ENCODE data around the gene LHX1.
A peak's percentile ranks its signal among the peaks of the same experiment; 100 is the strongest.

LHX1 gene

DNA sequence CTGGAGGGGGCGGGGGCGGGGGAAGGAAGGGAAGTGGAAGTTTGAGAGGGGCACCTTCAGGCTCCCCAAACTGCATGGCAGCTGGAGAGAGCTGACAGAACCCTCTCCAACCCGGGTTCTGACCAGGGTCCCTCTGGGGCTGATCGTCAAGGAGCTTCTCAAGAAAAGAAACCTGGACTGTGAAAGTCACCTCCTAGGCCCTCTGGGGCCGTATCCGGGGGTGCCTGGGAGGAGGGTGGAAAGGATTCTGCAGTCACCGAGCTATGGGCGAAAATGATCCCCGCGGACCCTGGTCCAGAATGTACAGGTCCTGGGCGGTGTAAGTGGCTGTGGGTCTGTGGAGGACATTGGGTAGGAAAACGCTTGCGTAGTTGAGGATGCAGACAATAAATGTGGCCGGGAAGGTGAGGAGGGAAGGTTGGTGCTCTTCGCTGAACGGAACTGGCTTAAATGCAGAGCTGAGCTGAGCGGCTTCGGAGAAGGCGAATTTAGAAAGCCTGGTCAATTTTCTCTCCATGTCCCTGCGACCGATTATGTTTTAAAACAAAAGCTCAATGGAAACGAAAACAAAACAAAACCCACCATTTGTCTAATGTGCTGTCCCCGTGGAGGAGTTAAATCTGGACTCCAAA, 3.6 kb upstream of the LHX1 start:
- ChIA-PET POLR2A (interaction anchor here (0.8 kb wide), 1 partner anchor 15 kb away, joined by 3 read pairs; the partner anchor contains the start of gene AATF), CTCF (no interaction called here)
- no peak for DNase-seq (ENCODE audit: extremely low spot score)
- TF ChIP-seq FOXK2 (IDR thresholded peaks at IDR 0.05) = no peak
- no peak for TF ChIP-seq ARNT (IDR thresholded peaks at IDR 0.05)
- no peak for TF ChIP-seq TARDBP (IDR thresholded peaks at IDR 0.05)
- TF ChIP-seq ELF4 (IDR thresholded peaks at IDR 0.05) = no peak
- TF ChIP-seq L3MBTL2 (conservative IDR thresholded peaks at IDR 0.05) = no peak
- TF ChIP-seq, protein P1, sequence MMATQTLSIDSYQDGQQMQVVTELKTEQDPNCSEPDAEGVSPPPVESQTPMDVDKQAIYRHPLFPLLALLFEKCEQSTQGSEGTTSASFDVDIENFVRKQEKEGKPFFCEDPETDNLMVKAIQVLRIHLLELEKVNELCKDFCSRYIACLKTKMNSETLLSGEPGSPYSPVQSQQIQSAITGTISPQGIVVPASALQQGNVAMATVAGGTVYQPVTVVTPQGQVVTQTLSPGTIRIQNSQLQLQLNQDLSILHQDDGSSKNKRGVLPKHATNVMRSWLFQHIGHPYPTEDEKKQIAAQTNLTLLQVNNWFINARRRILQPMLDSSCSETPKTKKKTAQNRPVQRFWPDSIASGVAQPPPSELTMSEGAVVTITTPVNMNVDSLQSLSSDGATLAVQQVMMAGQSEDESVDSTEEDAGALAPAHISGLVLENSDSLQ (IDR thresholded peaks at IDR 0.05) = no peak
- TF ChIP-seq FOXA1 (IDR thresholded peaks at IDR 0.05) = no peak
- no peak for TF ChIP-seq LEF1 (IDR thresholded peaks at IDR 0.05; ENCODE audit: borderline replicate concordance)
- no peak for TF ChIP-seq FOXM1 (IDR thresholded peaks at IDR 0.05; ENCODE audit: borderline replicate concordance)
- TF ChIP-seq HDGF (IDR thresholded peaks at IDR 0.05; ENCODE audit: borderline replicate concordance) = no peak
- TF ChIP-seq NFRKB (IDR thresholded peaks at IDR 0.05) = no peak
- TF ChIP-seq BHLHE40 (IDR thresholded peaks at IDR 0.05; ENCODE audit: borderline replicate concordance) = no peak
- TF ChIP-seq ZNF384 (IDR thresholded peaks at IDR 0.05) = no peak
- TF ChIP-seq SP1 (IDR thresholded peaks at IDR 0.05) = no peak
- TF ChIP-seq CTBP1 (IDR thresholded peaks at IDR 0.05; ENCODE audit: borderline replicate concordance) = no peak
- no peak for TF ChIP-seq SUZ12 (IDR thresholded peaks at IDR 0.05)

DNA sequence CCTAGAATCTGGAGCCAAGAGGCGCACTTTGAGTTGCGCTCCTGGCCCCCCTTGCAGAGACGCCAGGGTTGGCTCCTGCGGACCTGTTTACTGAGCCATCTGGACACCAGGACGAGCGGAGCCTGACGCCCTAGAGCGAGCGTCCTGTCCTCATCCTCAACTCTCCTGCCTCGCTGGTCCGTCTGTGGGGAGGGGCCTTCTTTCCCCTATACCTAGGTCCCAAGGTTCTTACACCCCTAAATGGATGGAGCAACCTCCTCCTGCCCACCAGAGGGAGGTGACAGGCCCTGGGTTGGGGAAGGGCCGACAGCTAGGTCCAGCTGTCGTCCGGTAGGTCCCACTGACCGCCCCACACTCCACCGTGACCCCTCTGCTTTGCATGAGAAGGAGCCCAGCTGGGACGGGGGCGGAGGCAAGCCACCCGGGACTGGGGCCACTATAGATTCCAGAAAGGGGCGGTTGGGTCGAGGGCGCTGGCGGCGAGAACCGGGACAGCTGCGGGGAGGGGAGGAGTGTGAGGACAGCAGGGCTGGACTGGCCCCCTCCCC, 3.1 kb upstream of the LHX1 start:
- ChIA-PET CTCF (no interaction called here), POLR2A (no interaction called here)
- no peak for DNase-seq (ENCODE audit: extremely low spot score)
- TF ChIP-seq ARNT (IDR thresholded peaks at IDR 0.05) = no peak

DNA sequence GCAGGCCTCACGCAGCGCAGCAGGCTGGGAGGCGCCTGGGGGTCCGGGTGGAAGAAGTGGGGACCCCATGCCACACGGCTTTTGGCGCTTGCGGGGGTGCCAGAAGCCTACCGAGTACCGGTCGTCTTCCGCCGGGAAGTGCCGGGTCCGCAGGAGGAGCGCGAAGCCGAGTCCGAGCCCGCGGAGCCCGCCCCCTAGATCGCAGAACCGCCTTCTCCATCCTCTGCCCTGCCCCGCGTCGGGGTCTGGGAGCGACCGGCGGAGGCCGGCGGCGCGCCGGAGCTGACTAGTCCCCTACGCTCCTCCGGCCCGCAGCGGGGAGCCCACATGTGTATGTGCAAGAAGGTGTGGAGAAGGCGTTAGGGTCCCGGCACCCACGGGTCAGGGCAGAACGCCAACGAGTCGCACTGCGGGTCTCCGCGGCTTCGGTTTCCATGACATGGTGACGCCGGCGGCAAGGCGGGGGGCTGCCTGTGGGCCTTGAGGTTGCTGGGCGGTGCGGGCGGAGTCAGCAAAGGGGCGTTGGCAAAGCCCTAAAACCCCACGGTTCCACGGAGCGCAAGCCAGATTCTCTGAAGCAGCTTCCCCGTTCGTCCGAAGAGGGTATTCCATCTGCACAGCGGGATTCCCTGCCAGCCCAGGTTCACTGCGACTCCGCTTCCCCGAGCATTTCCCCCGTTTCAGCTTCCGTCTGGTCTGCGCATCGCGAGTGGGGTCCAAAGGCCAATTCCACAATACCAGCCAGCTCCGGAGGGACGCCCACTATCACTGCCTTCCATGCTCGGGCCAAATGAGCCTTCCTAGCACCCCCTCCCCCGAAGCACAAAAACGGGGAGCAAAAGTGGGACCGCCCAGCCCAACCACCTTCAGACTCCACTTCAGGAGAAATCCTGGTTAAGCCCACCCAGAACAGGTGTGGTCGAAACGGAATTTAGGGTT, 2.3 kb upstream of the LHX1 start:
- ChIA-PET POLR2A (interaction anchor here (1.1 kb wide), 1 partner anchor 14 kb away, joined by 4 read pairs; the partner anchor contains the start of gene AATF), CTCF (no interaction called here)
- TF ChIP-seq L3MBTL2 (conservative IDR thresholded peaks at IDR 0.05) (no peak), LEF1 (IDR thresholded peaks at IDR 0.05; ENCODE audit: borderline replicate concordance) (no peak), FOXA1 (IDR thresholded peaks at IDR 0.05) (no peak), SP1 (IDR thresholded peaks at IDR 0.05) (no peak), ELF4 (IDR thresholded peaks at IDR 0.05) (no peak), NFRKB (IDR thresholded peaks at IDR 0.05) (no peak), TARDBP (IDR thresholded peaks at IDR 0.05) (no peak), FOXM1 (IDR thresholded peaks at IDR 0.05; ENCODE audit: borderline replicate concordance) (no peak), BHLHE40 (IDR thresholded peaks at IDR 0.05; ENCODE audit: borderline replicate concordance) (no peak), FOXK2 (IDR thresholded peaks at IDR 0.05) (no peak), ZNF384 (IDR thresholded peaks at IDR 0.05) (no peak), HDGF (IDR thresholded peaks at IDR 0.05; ENCODE audit: borderline replicate concordance) (no peak), SUZ12 (IDR thresholded peaks at IDR 0.05) (no peak), CTBP1 (IDR thresholded peaks at IDR 0.05; ENCODE audit: borderline replicate concordance) (no peak), ARNT (IDR thresholded peaks at IDR 0.05) (no peak)
- TF ChIP-seq, protein P1 (IDR thresholded peaks at IDR 0.05) = no peak
- peak; percentile 43 for DNase-seq (ENCODE audit: extremely low spot score)

DNA sequence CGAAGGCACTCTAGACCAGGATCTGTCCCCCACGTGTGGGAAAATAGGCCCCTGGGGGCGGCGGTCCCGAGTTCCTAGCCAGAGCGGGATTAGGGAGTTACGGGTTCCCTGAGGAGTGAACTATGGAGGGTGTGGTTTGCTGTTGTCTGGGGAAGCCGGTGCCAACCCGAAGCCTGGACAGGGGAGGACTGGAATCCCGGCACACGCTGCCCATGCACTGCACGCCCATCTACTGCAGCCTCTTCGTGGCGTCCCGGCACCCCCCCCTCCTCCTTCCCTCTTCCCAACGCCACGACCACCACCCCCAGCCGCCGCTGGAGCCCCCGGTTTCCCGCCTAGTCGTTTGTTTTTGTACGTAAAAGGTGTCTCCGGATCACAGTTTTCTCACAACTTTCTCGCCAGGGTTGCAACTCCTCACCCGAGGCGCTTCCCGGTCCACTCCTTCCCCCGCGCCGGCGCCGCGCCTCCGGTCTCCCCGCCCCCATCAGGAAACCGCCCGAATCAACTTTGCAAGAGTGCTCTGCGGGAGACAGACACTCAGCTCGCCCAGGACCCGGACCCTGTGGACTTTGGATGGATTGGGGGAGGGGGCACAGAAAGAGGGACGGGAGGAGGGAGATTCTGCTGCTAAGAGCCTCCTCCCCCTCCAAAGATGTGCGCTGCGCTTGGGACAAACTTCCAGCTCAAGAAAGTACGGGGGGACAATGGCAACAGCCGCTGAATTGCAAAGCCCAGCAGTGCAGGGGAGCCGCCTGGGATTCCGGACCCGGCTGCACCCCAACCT, 1.4 kb upstream of the LHX1 start:
- TF ChIP-seq L3MBTL2 (conservative IDR thresholded peaks at IDR 0.05) (peak; percentile 14; the same call in 1 of the 2 replicates), ARNT (IDR thresholded peaks at IDR 0.05) (no peak), CTBP1 (IDR thresholded peaks at IDR 0.05; ENCODE audit: borderline replicate concordance) (no peak)
- CTCF ChIA-PET = no interaction called here
- no peak for DNase-seq (ENCODE audit: extremely low spot score)
- POLR2A ChIA-PET = interaction anchor here (0.7 to 2.9 kb wide), 5 partner anchors 9 to 184 kb away, joined by 3 to 22 read pairs (median 4); partner anchors contain the start of gene AATF

DNA sequence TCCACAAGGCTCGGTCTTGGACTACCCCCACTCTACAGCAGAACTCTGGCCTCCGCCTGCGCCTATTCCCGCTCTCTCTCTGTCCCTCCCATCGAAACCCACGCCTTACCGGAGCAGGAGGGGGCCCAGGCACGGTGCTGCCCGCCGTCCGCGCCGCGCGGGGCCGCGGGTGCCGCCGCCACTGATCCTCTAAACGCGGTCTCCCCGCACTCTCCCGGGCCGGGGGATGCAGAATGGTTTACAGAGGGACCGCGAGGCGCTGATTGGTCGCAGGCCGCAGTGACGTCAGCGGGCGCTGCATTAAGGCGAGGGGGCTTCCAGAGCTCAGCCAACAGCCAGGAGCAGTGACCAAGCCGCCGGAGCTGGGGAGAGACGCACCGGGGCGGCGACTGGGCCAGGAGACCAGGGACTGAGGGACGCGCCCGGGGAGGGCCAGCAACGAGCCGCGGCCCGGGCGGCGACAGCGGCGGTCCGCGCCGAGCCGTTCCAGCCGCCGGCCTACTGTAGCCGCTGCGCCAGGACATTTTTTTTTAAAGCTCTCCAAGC, 747 bp upstream of the LHX1 start:
- peak; percentile 56 for DNase-seq (ENCODE audit: extremely low spot score)
- ChIA-PET CTCF (interaction anchor here (0.7 kb wide), 1 partner anchor 29 kb away, joined by 3 read pairs; no protein-coding TSS in a partner anchor), POLR2A (interaction anchor here (0.7 to 2.9 kb wide), 4 partner anchors 8 to 184 kb away, joined by 3 to 22 read pairs (median 6); partner anchors contain the start of gene AATF)
- TF ChIP-seq CTBP1 (IDR thresholded peaks at IDR 0.05; ENCODE audit: borderline replicate concordance) = no peak
- no peak for TF ChIP-seq BHLHE40 (IDR thresholded peaks at IDR 0.05; ENCODE audit: borderline replicate concordance)
- no peak for TF ChIP-seq ZNF384 (IDR thresholded peaks at IDR 0.05)
- no peak for TF ChIP-seq SP1 (IDR thresholded peaks at IDR 0.05)
- TF ChIP-seq, protein P1 (IDR thresholded peaks at IDR 0.05) = no peak
- TF ChIP-seq NFRKB (IDR thresholded peaks at IDR 0.05) = no peak
- TF ChIP-seq FOXK2 (IDR thresholded peaks at IDR 0.05) = no peak
- TF ChIP-seq HDGF (IDR thresholded peaks at IDR 0.05; ENCODE audit: borderline replicate concordance) = no peak
- no peak for TF ChIP-seq SUZ12 (IDR thresholded peaks at IDR 0.05)
- no peak for TF ChIP-seq FOXA1 (IDR thresholded peaks at IDR 0.05)
- TF ChIP-seq LEF1 (IDR thresholded peaks at IDR 0.05; ENCODE audit: borderline replicate concordance) = no peak
- no peak for TF ChIP-seq ELF4 (IDR thresholded peaks at IDR 0.05)
- TF ChIP-seq FOXM1 (IDR thresholded peaks at IDR 0.05; ENCODE audit: borderline replicate concordance) = no peak
- TF ChIP-seq ARNT (IDR thresholded peaks at IDR 0.05) = no peak
- TF ChIP-seq L3MBTL2 (conservative IDR thresholded peaks at IDR 0.05) = no peak; the same call in 1 of the 2 replicates
- no peak for TF ChIP-seq TARDBP (IDR thresholded peaks at IDR 0.05)
